ENCODE data around the gene LRRC36. TPM values are rescaled to one million over a fixed set of nuclear protein-coding genes. Genes with fewer than 3 reads are reported as not detected.

The LRRC36 gene
- total RNA-seq, 1 experiment from 2014 or later: not detected

DNA sequence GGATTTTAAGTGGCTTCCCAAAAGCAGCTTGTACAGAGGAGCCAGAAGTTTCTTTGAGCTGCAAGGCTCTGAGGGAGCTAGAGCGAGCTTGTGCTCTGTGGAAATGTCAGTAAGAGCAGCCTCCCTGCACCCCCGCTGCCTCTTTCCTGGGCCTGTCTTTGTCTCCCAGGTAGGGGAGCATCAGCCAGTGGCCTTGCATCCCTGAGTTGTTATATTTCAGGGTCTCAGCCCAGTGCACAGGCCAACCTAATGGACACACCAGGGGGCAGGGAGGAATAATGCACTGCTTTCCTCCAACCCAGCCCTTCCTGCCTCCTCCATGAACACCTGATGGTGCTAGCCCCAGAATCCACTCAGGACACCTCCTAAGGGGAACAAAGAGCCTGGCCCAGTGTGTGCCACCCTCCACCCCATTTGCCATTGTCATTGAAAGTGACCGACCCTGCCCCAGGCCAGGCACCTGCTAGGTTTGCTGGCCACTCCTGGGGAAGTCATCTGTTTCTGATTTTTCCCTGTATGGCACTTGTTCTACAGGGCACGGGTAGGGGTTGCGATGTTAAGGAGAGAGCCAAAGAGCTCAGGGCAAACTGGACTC, 60.3 kb downstream of the LRRC36 start:
- Histone ChIP-seq H3F3A (ENCODE audit: insufficient read depth, low read depth) (no peaks in the 10 kb centered on the region), H3K4me3 (no peak overlapping the region), H3K9me2 (ENCODE audit: insufficient read depth) (no peaks in the 10 kb centered on the region), H3K36me3 (ENCODE audit: low read depth) (no peaks in the 10 kb centered on the region), H2AFZ (no peak overlapping the region), H3K9me3 (ENCODE audit: insufficient read depth, low read depth) (no peaks in the 10 kb centered on the region), H3K27ac (no peak overlapping the region), H3K79me2 (ENCODE audit: low read depth) (no peaks in the 10 kb centered on the region), H3K4me2 (no peak overlapping the region), H4K20me1 (ENCODE audit: insufficient read depth) (no peaks in the 10 kb centered on the region), H3K4me1 (replicated peaks; ENCODE audit: insufficient read depth) (no peaks in the 10 kb centered on the region), H3K27me3 (ENCODE audit: insufficient read depth, low read depth) (no peaks in the 10 kb centered on the region)
- DNase-seq: no peak
- intact Hi-C loops (cut with micrococcal nuclease; ENCODE audit: unreplicated experiment): no loop called here
- POLR2A ChIA-PET (ENCODE audit: unreplicated experiment): no interaction called here
- no peak for TF ChIP-seq EZH2 (IDR thresholded peaks at IDR 0.05; ENCODE audit: low read depth)
- TF ChIP-seq, protein P1, sequence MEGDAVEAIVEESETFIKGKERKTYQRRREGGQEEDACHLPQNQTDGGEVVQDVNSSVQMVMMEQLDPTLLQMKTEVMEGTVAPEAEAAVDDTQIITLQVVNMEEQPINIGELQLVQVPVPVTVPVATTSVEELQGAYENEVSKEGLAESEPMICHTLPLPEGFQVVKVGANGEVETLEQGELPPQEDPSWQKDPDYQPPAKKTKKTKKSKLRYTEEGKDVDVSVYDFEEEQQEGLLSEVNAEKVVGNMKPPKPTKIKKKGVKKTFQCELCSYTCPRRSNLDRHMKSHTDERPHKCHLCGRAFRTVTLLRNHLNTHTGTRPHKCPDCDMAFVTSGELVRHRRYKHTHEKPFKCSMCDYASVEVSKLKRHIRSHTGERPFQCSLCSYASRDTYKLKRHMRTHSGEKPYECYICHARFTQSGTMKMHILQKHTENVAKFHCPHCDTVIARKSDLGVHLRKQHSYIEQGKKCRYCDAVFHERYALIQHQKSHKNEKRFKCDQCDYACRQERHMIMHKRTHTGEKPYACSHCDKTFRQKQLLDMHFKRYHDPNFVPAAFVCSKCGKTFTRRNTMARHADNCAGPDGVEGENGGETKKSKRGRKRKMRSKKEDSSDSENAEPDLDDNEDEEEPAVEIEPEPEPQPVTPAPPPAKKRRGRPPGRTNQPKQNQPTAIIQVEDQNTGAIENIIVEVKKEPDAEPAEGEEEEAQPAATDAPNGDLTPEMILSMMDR (conservative IDR thresholded peaks at IDR 0.05): no peak
- CTCF ChIA-PET: no interaction called here
- no TSS peak for BruUV-seq (replicated peaks)

DNA sequence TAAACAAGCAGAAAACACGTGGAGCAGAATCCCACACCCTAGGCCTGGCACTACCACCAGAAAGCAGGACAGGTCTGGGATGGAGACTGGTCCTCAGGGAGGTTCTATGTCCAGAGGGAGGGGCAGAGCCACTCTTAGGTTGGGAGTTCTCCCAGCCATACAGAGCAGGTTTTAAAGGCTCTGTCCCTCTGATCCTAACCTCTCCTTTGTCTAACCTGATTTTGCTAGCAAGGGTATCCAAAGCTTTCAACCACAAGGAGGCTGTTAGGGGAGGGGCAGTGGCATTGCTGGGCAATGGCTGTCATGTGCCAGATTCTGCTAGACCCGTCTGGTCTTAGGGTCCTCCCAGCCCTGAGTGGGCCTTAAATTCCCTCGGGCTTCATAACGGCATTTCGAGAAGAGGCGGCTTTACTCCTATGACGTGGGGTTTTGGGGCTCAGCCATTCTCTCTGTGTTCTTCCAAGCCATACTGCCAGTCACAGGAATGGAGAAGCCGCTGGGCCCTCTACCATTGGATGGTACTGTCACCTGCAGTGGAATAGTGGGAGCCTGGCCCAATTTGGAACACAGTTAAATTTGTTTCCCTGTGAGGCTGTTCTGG, 61.0 kb downstream of the LRRC36 start:
- Histone ChIP-seq H3K4me1 (replicated peaks; ENCODE audit: insufficient read depth) (no peaks in the 10 kb centered on the region), H3K9me3 (ENCODE audit: insufficient read depth, low read depth) (no peaks in the 10 kb centered on the region), H3K79me2 (ENCODE audit: low read depth) (no peaks in the 10 kb centered on the region), H3K4me2 (no peak overlapping the region), H3K9me2 (ENCODE audit: insufficient read depth) (no peaks in the 10 kb centered on the region), H3K27ac (no peak overlapping the region), H3K4me3 (no peak overlapping the region), H3K36me3 (ENCODE audit: low read depth) (no peaks in the 10 kb centered on the region), H3F3A (ENCODE audit: insufficient read depth, low read depth) (no peaks in the 10 kb centered on the region), H3K27me3 (ENCODE audit: insufficient read depth, low read depth) (no peaks in the 10 kb centered on the region), H4K20me1 (ENCODE audit: insufficient read depth) (no peaks in the 10 kb centered on the region), H2AFZ (no peak overlapping the region)
- POLR2A ChIA-PET (ENCODE audit: unreplicated experiment): no interaction called here
- BruUV-seq (replicated peaks): no TSS peak
- CTCF ChIA-PET: no interaction called here
- no peak for DNase-seq
- TF ChIP-seq EZH2 (IDR thresholded peaks at IDR 0.05; ENCODE audit: low read depth): no peak
- TF ChIP-seq, protein P1 (conservative IDR thresholded peaks at IDR 0.05): no peak
- intact Hi-C loops (cut with micrococcal nuclease; ENCODE audit: unreplicated experiment): no loop called here

DNA sequence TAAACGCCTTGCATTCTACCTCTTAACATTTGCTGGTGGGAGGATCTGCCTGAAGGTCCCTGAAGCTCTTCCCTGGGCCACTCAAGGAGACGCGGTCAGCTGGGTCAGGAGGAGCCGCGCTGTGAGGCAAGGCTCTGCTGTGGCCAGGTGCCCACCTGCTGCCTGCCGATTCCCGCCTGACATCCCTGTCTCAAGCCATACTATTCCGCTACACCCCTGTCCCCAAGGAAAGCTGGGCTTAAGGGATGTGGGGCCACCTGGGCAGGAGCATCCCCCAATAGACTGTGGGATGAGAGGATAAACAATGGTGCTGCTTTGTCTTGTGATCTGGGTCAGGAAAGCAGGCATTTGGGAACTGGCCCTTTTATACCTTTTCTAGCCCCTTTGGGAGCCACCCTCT, 61.6 kb downstream of the LRRC36 start:
- H2AFZ ChIP-seq: no peak overlapping the region
- ChIA-PET POLR2A (ENCODE audit: unreplicated experiment) (interaction anchor here (0.6 kb wide), 1 partner anchor 175 kb away, joined by 11 read pairs; no protein-coding TSS in a partner anchor), CTCF (no interaction called here)
- no peaks in the 10 kb centered on the region for H3K4me1 ChIP-seq (replicated peaks; ENCODE audit: insufficient read depth)
- H3K79me2 ChIP-seq (ENCODE audit: low read depth): no peaks in the 10 kb centered on the region
- no peaks in the 10 kb centered on the region for H4K20me1 ChIP-seq (ENCODE audit: insufficient read depth)
- no peak for DNase-seq
- no peaks in the 10 kb centered on the region for H3K27me3 ChIP-seq (ENCODE audit: insufficient read depth, low read depth)
- no TSS peak for BruUV-seq (replicated peaks)
- TF ChIP-seq, protein P1 (conservative IDR thresholded peaks at IDR 0.05): no peak
- no peak for TF ChIP-seq EZH2 (IDR thresholded peaks at IDR 0.05; ENCODE audit: low read depth)
- no peaks in the 10 kb centered on the region for H3F3A ChIP-seq (ENCODE audit: insufficient read depth, low read depth)
- no peak overlapping the region for H3K27ac ChIP-seq
- no peaks in the 10 kb centered on the region for H3K9me3 ChIP-seq (ENCODE audit: insufficient read depth, low read depth)
- no peak overlapping the region for H3K4me3 ChIP-seq
- no peaks in the 10 kb centered on the region for H3K36me3 ChIP-seq (ENCODE audit: low read depth)
- no peaks in the 10 kb centered on the region for H3K9me2 ChIP-seq (ENCODE audit: insufficient read depth)
- intact Hi-C loops (cut with micrococcal nuclease; ENCODE audit: unreplicated experiment): no loop called here
- no peak overlapping the region for H3K4me2 ChIP-seq
